GM12873 (cell line): ENCODE data around the gene ALG1.

Source experiments
- TF ChIP-seq, protein P1 (sequence below): IDR thresholded peaks from 2 replicates; pipeline ENCODE4 v1.5.1; 2012; ENCODE audit warnings: low read depth, mild to moderate bottlenecking, moderate library complexity, low read length, control low read depth; ENCODE audit not compliant: insufficient read depth; ENCODE audit errors: missing control alignments

The ALG1 gene

DNA sequence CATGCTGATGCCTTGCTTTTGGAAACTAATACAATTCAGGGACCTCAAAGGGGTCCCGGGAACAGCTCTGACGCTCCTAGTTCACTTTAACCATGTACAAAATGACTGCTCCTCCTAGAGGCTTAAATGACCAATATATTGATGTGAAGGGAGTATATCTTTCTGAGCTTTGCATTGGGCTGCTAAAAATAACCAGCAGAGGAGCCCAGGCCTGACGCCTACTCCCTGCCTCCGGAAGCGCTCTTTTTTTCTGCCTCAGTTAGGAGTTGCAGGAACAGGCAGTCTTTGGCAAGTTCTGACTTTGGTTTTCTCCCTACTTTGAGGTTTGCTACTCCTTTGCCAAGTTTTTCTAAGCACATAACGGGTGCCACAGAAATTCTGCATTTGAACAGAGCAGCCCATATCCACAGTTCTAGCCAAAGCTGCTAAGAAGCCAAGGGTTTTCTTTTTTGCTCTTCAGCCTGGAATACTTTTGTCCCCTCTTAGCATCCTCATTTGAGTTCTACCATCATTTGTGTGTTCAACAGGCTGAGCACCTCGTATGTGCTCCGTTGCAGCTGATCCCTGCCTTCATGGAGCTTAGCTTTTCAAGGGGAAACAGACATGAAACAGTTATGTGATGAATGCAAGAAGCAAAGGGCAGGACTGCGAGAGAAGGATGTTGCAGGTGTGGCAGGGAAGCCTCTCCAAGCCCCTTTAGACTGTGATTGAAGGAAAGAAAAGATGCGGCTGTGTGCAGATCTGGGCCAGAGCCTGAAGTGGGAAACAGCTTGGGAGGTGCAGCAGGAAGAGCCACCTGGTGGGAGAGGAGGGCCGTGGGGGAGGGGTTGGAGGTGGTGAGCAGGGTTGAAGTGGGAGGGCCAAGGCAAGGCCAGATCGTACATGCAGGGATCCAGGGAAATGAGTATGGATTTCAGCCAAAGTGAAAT lies 35.2 kb upstream of the ALG1 start:
- TF ChIP-seq, protein P1, sequence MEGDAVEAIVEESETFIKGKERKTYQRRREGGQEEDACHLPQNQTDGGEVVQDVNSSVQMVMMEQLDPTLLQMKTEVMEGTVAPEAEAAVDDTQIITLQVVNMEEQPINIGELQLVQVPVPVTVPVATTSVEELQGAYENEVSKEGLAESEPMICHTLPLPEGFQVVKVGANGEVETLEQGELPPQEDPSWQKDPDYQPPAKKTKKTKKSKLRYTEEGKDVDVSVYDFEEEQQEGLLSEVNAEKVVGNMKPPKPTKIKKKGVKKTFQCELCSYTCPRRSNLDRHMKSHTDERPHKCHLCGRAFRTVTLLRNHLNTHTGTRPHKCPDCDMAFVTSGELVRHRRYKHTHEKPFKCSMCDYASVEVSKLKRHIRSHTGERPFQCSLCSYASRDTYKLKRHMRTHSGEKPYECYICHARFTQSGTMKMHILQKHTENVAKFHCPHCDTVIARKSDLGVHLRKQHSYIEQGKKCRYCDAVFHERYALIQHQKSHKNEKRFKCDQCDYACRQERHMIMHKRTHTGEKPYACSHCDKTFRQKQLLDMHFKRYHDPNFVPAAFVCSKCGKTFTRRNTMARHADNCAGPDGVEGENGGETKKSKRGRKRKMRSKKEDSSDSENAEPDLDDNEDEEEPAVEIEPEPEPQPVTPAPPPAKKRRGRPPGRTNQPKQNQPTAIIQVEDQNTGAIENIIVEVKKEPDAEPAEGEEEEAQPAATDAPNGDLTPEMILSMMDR = no peak

DNA sequence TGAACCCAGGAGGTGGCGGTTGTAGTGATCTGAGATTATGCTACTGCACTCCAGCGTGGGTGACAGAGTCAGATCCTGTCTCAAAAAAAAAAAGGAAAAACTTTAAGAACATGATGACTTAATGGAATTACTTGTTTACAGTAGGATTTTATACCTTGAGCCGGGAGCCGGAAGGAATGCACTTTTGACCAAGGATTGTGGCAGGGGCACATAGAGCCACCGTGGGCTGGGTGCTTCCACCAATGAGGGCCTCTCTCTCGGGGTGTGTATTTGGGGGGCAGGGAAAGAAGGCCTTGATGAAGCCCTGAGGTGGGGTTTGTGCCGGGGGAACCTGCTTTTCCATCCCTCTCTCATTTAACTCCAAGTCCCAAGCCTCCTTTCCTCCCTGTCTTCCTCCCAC lies 31.2 kb upstream of the ALG1 start:
- TF ChIP-seq, protein P1 = no peak

DNA sequence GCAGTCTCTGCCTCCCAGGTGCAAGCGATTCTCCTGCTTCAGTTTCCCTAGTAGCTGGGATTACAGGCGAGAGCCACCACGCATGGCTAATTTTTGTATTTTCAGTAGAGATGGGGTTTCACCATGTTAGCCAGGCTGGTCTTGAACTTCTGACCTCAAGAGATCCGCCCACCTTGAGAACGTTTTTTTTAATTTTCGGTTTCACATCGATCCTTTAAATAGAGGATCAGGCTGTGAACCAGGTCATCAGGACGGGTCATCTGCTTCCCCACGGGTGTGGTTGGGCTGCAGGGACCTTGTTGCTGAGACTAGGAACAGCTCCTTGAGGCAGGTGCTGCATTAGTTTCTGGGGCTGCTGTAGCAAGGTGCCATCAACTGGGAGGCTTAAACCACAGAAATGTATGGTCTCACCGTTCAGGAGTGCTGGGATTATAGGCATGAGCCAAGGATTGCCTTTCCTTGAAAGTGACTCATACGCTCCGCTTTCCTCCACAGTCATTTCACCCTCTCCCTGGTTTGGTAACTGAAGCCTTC lies 30.0 kb upstream of the ALG1 start:
- TF ChIP-seq, protein P1 = no peak

DNA sequence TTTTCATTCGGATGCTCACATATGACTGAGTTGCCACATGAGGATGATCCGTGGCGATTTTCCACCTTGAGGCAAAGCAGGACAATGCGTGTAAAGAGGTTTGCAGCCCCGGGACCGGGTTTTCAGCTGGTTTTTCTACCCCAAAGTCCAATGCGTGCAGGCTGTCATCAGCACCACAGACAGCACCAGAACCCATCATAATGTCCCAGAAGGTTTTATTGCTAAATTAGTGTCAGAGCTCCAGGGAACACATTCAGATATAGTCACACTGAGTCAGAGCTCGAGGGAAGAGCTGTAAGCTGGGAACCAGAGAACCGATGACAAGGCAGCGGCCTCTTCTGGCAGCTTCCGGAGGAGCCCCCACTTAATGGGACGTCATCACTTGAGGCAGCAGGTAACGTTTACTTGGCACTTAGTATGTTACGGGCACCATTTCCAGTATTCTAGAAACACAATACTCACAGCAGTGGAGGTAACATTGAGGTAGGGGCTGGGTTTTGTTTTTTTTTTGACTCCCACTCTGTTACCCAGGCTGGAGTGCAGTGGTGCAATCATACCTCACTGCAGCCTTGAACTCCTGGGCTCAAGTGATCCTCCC lies 29.0 kb upstream of the ALG1 start:
- TF ChIP-seq, protein P1 = no peak

DNA sequence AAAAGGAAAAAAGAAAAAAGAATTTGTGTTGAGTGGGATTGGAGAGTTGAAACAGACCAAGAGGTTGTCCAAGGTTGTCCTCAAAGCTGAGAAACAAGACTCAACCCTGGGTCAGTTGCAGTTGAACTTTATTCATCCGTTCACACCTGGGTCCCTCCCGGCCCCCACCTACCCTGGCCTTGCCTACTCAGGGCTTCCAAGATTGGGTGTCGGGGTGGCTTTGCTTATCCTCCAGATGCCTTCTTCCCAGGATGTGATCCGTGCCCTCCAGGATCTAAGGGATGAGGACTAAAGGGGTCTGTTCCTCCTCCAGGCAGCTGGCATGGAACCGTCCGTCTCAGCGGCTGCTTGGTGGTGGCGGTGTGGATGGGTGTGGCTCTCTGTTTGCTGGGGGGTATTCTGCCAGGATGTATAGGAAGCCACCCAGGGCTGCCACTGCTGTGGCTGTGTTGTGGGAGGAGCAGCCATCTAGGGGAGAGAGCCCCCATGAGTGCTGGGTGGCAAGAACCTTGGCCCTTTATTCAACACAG lies 27.6 kb upstream of the ALG1 start:
- TF ChIP-seq, protein P1 = no peak

DNA sequence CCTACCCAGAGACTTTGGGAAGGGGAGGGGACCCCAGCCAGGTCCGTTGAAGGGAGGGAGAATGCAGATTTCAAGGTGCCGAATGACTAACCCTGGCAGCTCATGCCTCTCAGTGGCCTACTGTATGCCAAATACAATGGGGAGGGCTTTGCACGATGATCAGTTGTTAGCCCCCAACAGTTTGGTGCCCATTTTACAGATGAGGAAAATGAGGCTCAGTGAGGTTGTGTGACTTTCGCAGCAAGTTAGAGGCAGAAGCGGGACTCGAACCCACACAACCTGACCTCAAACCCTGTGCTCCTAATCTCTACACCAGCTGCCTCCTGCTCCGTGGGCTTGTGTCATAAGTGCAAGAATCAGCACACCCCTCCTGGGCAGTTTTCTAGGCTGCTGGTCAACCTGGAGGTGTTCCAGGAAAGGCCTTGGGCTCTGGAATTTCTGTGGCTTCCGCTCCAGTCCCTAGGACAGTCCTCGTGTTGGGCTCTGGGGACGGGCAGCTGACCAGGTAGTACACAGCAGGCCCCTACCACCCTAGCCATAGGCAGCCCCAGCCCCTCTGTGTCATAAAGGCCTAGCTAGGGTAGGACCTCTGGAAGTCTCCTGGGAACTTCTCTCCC lies 26.0 kb upstream of the ALG1 start:
- TF ChIP-seq, protein P1 = no peak

DNA sequence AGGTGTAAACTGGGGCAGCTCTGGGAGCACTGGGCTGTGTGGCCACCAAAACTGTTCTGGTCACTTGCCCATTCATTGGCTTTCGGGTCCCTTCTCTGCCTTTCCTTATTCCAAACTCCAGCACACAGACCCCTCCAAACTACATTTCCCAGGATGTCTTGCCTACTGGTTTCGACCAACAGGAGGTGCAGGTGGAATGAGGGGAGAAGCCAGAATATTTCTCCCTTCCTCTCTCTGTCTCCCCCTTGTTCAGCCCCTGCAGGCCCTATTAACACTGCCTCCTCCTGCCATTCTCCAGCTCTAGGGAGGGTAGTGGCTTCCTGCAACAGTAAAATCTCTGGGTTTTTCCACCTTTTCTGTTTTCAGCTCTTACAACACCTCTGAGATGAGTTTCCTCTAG lies 24.7 kb upstream of the ALG1 start:
- TF ChIP-seq, protein P1 = no peak
